HG02840 (cell line): ENCODE results near the gene COL3A1.

Experiments
- ATAC-seq: cut with Tn5 transposase; IDR thresholded peaks from one replicate; pipeline ENCODE4 v1.9.1; 2021; ENCODE audit warnings: mild to moderate bottlenecking, moderate library complexity, moderate number of reproducible peaks; ENCODE audit not compliant: unreplicated experiment, low FRiP score

Gene COL3A1

DNA sequence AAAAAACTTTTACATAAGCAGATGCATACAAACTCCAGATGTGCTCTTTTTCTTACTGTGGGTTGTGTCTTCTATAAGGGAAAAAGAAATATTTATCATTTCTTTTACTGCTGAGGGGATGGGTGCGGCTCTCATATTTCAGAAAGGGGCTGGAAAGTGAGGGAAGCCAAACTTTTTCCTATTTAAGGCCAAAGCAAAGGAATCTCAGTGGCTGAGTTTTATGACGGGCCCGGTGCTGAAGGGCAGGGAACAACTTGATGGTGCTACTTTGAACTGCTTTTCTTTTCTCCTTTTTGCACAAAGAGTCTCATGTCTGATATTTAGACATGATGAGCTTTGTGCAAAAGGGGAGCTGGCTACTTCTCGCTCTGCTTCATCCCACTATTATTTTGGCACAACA is at the start of gene COL3A1:
TSS of gene COL3A1 (plus strand) at position 210 of the 400 bp plus-strand sequence. CDS start at position 327, 117 bp downstream.
- no peak for ATAC-seq

DNA sequence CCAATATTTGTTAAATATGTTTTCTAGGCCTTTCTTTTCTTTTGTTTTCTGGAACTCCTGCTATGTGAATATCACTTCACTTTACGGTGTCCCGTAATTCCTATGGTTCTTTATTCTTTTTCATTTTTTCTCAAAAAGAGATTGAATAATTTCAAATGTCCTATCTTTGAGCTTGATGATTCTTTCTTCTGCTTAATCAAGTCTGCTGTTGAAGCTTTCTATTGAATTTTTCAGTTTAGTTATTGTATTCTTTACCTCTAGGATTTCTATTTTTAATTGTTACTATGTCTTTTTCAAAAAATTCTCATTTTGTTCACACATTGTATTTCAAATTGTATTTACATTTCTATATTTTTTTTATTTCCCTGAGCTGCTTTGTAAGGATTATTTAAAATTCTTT is 45.5 kb upstream of the COL3A1 start:
- ATAC-seq: no peak

DNA sequence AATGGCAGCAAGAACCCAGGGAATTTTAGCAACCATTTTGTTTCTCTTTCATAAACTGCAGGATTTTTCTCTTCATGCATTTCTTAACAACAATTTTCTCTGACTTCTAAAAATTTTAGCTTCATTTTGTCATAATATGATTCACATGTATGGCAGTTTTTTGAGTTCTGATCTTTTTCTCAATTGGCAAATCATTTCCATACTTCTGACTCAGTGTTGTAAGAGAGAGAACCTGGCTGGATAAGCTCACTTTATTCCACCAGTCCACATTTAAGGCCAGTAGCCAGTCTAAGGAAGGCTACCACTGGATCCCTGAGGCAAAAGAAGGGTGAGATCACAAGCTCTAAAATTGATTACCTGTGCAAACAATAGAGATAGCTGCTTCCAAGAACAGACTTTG is 42.8 kb upstream of the COL3A1 start:
- ATAC-seq: no peak

DNA sequence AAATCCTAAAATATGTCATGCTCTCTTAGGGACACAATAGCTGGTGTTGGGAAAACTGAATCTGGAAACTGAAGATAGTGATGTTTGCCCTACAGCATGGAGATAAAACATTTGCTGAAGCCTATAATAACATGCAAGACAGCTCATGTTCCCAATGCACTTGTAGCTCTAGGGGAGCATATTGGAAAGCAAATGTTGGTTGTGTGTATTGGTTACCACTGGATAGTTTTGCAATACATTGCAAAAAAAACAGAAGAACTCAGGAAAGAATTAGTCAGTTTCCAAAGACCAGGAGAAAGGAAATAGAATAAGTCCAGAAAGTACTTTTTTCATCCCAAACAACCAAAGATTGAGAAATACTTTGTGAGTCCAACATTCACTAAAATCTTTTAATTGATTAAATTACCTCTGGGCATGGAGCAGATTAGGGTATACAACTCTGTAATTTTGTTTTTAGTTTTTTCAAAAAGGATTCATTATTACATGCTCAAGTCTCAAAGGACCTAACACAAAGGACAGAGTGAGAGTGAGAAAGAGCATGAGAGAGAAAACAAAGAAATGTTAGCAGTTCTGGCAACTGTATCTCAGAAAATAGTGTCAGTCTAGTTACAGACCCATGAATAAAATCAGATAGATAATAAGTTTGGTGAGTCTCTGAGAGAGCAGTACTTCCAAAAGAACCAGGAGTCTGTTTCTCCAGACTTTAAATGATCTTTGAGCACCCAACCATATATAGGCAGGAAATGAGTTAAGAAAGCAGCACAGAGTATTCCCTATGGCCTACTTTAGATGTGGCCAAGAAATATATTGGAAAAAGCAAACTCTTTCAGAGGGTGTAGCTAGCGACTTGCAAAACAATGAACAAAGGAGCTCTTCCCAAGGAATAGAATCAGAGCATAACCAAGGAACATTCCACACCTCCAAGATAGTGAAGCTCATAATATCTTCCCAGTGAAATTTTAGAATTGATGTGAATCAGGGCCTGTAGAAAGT is 36.6 kb upstream of the COL3A1 start:
- no peak for ATAC-seq

DNA sequence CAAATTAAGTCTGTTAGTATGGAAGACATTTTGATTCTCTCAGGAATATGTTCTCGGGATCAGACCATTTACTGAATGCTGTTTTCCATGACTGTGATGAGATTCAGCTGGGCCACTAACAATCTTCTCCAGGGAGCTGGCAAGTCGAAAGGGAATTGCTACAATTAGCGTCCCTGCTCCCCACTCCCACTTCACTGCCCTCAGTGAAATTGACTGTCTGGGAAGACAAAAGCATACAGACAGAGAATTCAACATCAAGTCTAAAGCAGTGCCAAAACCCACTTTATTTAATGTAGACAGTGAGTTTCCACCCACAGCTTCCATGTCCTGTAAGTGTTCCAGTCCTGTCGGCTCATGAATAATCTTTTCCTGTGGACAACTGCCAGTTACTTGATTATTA is 34.0 kb upstream of the COL3A1 start:
- no peak for ATAC-seq

DNA sequence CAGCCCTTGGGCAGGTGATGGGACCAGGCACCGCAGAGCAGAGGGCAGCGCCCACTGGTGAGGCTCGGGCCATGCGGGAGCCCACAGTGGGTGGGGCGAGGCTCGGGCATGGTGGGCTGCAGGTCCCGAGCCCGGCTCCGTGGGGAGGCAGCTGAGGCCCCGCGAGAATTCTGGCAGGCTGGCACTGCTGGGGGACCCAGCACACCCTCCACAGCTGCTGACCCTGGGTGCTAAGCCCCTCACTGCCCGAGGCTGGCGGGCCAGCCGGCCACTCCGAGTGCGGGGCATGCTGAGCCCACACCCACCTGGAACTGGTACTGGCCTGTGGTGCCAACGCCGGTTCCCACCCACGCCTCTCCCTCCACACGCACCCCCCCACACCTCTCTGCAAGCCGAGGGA is 29.7 kb upstream of the COL3A1 start:
- ATAC-seq: no peak

DNA sequence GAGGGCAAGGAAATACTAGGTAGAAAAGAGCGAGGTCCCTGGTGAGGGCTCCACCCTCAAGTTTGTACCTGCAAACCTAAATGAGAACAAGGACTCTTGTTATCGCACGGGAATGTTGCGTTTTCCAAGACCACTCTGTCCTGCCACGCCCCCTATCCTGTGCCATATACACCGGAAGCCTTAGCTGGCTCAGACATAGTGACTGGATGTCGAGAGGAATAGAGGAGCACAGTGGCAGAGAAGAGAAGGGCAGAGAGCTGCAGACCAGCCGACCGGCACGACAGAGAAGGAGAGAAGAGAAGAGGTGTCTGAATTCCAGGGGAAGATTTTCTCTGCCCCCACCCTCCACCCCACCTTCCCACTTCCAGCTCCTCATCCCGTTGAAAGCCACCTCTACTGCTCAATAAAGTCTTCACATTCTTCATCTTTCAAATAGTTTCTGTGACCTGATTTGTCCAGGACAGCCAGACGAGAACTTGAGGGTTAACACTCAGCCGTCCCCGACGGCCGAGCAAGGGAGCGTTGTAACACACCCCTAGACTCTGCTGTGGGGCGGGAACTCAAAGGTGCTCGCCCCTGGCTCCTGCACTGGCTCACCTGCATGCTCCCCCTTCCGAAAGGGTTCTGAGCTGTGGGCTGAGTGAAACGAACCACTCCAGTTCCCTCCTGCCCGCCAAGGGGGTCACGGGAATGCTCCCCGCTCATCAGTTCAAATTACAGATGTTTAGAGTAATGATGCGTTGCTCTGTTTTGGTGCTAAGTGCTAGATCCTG is 24.9 kb upstream of the COL3A1 start:
- no peak for ATAC-seq

DNA sequence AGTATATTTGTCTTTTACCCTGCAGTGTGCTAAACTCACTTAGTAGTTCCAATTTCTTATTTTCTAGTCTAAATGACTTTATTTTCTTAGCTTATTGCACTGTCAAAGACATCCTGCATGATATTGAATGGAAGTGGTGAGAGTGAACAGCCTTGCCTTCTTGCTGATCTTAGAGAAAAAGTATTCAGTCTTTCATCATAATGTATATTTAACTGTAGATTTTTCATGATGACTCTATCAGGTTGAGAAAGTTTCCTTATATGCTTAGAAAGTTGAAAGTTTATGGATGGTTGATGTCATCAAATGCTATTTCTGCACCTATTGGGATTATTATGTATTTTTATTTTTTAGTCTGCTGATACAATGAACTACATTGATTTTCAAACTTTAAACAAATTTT is 21.3 kb upstream of the COL3A1 start:
- no peak for ATAC-seq

DNA sequence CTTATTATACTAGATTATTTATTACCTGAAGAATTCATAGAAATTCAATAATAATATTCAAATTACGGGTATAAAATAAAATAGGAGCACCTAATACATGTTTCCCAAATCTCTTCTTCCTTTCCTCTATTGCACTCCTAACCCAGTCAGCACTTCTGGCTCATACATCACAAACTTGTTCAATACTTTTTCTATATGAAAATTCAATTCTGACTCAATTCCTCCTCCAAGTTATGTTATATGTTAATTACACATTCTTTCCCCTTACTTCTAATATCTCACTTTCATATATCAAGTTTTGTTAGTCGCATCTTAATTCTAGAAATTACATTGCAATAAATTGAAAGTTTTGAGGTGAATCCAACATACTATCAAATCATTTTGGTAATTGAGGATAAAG is 17.9 kb upstream of the COL3A1 start:
- no peak for ATAC-seq

DNA sequence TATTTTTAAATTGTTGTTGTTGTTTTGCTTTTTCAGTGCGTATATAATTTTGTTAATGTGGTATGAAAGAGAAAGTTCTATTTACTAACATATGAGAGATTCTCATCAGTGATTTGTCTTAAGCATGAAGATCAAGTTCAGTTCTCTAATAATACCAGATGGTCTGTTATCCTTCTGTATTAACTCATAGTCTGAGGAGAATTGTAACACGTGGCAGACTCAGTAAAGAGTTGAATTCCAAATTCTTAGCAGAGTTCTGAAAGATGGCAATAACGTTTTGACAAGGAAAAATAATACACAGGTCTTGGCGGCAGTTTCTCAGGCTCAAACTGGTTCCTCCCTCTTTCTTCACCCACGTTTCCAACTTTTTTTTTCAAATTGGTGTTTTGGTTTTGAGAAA is 17.2 kb upstream of the COL3A1 start:
- ATAC-seq: no peak

DNA sequence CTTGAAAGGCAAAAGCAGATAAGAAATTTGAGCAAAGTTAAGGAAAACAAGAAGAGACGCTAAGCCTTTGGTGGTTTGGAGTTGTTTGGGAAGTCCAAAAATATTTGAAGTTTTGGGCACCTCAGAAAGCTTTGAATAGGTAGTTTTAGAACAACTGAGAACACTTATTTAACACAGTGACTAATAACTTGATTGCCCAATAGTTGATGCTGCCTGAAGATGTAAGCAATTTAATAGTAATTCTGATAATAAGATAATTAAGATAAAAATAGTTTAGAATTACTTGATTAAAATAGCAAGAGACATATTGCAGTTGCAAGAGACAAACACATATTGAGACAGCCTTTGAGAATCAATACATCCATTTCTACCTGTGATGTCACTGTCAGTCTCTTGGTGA is 16.5 kb upstream of the COL3A1 start:
- no peak for ATAC-seq

DNA sequence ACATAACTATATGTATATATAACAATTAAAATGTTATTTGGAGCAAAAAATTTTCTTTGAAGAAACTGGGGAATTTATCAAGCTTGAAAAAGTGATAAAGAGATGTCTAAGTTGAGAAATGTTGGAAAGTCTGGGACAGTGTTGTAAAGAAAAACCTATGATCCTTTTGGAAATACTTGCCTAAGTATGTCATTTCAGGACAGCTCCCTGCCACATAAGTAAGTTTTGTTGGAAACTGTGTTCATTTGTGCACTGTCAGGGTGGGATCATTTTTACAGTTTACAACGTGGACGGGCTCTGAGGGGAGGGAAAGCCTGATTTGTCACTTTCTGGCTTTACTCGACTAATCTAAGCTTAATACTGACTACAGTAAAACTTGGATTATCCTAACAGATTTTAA is 10.4 kb upstream of the COL3A1 start:
- no peak for ATAC-seq

DNA sequence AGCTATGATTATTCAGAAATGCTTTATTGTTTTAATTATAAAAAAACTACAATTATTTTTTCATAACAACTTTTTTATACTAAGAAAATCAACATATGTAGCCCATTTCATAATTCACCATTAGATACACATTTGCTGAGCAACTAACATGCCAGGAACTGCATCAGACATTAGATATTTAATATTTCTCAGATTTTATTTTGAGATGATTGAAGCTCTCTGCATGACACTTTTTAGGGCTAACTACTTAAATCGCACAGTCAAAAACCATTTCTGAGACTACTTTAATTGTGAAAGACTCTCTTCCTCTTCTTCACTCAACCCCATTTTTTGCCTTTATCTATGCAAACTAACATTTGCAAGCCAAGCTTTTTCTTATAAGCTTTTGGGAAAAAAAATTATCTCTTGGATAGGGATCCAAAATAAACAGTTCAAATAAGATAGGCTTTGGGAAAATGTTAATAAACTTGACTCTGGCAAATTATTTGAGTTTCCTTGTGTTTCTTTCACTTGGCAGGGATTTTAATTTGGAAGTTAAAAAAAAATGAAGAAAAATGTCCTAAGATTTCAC is 9.1 kb upstream of the COL3A1 start:
- ATAC-seq: no peak

DNA sequence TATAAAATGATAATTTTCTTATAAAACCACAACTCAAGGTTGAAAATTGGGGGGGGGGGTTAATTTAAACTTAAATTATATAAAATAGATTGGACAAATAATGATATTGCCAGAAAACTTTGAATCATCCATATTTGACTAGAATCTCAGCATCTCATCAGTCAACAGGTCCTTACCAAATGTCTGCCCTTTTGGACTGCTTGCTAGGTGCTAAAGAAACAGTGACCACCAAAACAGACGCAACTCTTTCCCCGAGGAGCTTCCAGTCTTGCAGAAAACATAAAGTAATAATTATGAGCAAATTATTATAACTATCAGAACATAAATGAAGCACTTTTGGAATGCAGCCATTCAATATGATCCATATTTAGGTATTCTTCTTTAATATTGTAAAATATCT is 8.6 kb upstream of the COL3A1 start:
- ATAC-seq: no peak

DNA sequence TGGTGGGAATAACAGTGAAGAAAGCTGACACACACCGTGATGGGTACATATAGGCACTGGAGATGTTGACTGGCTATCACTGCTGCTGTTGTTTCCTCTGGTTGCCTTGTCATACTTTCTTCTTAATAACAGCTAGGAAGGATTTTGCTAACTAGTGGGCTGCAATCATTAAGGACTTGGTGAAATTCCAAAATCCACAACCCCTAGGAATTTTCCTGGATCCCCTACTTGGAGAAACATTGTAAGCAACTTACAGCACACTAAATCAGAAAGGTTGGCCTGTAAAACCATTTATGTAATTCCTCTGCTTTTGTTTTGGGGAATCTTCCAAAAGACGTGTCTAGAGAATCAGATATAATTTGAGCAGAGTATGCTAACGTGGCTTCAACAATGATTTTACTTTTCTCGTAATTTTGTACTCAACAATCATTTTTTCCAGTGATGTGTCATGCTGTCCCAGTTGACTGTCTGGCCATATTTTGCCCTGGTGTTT is 8.0 kb upstream of the COL3A1 start:
- ATAC-seq: no peak

DNA sequence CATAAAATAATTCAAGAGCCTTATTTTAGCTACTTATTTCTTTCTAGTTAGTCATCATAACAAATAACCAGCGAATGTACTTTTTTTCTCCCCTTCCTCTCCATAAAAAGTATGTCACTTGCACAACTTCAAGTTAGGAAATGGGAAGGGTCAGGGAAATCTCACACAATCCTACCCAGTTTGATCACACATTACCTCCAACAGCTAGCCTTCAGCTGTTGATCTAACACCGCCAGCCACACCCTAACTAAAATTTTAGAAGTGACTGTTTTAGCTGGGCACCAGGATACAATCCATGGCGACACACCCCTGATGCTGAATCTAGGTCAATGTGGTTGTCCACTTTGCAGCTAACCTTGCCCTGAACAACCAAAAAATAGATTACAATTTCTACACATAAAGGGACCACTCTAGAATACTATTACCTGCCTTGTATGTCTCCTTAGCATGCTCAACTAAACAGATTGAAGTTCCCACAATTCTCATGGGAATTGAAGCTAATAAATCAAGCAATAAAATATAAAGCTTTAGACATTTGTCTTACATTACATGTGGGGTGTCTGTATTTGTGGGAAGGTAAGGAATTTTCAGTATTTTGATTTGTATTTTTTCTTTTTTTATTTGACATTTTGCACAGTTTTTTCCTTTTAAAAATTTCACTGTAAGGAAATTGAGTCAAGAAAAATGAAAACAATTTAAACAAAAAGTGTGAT is 7.3 kb upstream of the COL3A1 start:
- ATAC-seq: no peak

DNA sequence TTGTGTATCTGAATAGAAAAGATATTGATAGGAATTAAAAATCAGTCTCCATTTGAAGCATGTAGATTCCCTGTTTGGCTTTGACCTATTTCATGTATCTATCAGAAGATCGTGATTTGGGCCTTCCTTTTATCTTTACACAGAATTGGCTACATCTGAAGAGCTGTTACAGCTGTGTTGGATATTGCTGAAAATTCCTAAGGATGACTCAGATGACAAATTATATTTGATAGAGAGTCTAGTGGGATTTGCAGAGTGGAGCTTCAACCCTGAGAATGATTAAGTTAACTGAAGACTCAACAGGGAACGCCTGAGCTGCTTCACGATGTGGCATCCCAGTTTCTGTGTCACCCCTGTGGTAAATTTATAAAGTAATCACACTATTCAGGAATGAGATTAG is 4.9 kb upstream of the COL3A1 start:
- ATAC-seq: no peak

DNA sequence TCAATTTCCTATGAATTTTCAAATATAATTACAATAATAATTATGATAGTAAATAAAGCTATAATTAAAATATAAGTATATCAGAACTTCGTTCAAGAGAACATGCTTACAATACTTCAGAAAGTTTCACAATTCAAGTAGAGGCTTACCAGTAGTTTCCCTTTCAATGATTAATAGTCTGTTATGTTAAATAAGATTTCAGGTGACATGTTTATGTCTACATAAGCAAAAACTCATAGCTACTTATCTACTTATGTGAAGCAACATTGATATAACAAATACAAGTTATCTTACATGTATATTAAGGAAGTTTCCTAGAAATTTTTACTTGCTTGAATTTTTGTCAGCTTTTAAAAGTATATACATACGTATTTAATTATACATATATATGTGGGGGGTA is 4.5 kb upstream of the COL3A1 start:
- ATAC-seq: no peak

DNA sequence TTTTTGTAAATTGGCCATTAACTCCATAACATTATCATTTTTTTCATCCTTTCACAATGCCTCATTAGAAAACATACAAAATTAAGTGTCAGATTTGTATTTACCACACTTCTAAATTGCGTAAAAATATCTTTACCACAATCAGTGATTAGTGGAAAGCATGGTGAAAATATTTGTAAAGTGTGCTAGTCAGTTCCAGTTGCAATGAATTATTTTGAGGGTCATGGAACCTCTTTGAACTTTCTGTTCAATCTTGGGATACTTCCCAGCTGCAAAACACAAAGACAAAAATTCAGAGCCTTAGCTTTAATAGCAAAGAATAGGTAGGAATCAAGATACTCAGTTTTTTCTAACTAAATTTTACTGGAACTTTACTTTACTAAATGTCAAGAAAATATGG is 4.0 kb upstream of the COL3A1 start:
- no peak for ATAC-seq

DNA sequence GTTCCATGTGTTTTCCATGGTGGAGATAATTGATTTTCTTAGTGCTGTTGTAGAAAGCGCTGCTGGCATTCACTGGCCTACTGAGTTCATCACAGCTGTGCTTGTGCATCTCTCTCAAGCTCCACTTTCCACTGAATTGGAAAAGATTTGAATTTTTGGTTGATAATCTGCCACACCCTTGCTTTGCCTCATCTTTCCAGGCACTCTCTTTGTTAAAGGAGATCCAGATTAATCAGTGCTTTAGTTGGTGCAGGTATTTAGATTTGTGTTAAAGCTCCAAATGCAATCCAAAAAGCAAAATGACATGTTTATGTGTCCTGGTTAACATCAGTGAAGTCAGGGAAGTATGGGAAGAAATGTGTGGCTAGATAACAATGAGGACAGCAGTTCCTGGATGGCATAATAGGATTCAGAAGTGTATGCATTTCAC is 2.7 kb upstream of the COL3A1 start:
- ATAC-seq: no peak
